Stimulated activated naive CD8-positive, alpha-beta T cell treated with anti-CD3 and anti-CD28 coated beads, Interleukin-15, amount 100 ng/mL, for 72 hours (primary cell): ENCODE measurements around the gene PRAMEF13.
"Not testable (repeated sequence)": the region's sequence is repeated elsewhere in the genome, so short reads cannot be mapped to it uniquely, and the experiment has no call there.

Experiments used
- ATAC-seq: fragments of 150-1000 bp; cut with Tn5 transposase; 2 replicates; pipeline ENCODE4 v1.10.0; 2021; ENCODE audit warnings: mild to moderate bottlenecking, moderate library complexity
- DNase-seq, 2 donors: peaks; one replicate each; pipeline ENCODE4 v3.0.0; 2021 to 2022
- H3K27ac Mint-ChIP-seq, 2 donors: one replicate each; pipeline ENCODE4 v1.8.0; 2022; ENCODE audit warnings: mild to moderate bottlenecking in 2 of 2, mixed read lengths in 2 of 2, moderate library complexity in 2 of 2
- H3K27me3 Mint-ChIP-seq: one replicate; pipeline ENCODE4 v1.8.0; 2022; ENCODE audit warnings: mixed read lengths
- H3K4me1 Mint-ChIP-seq: one replicate; pipeline ENCODE4 v1.8.0; 2022; ENCODE audit warnings: mild to moderate bottlenecking, mixed read lengths
- H3K4me3 Mint-ChIP-seq, 2 donors: one replicate each; pipeline ENCODE4 v1.8.0; 2022; ENCODE audit warnings: mild to moderate bottlenecking in 2 of 2, mixed read lengths in 2 of 2, moderate library complexity in 1 of 2
- H3K9me3 Mint-ChIP-seq, 2 donors: one replicate each; pipeline ENCODE4 v1.8.0; 2022; ENCODE audit warnings: mixed read lengths in 2 of 2

Gene PRAMEF13, protein sequence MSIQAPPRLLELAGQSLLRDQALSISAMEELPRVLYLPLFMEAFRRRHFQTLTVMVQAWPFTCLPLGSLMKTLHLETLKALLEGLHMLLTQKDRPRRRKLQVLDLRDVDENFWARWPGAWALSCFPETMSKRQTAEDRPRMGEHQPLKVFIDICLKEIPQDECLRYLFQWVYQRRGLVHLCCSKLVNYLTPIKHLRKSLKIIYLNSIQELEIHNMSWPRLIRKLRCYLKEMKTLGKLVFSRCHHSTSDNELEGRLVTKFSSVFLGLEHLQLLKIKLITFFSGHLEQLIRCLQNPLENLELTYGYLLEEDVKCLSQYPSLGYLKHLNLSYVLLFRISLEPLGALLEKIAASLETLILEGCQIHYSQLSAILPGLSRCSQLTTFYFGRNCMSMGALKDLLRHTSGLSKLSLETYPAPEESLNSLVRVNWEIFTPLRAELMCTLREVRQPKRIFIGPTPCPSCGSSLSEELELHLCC

DNA sequence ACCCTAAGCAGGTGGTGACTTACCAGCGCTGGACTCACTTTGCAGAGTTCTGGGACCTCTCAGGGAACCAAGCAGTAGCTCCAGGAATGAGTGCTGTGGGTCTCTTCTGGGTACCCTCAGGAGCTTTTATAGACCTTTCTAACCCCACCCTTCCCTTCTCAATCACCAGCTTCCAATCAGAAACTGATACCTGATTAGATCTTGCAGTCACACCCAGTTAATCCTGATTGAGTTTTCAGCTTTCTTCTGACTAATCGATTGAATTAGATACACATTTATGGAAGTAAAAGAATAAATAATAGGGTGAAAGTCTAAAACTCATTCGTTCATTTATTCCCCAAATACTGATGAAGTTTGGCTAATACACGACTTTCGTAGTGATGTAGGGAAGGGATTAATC, at the start of gene PRAMEF13:
Gene PRAMEF13 (minus strand): TSS at position 101 of the 400 bp plus-strand sequence. CDS start 1,820 bp downstream, outside the sequence.
- not testable (repeated sequence) for ATAC-seq, H3K4me3 Mint-ChIP-seq, H3K9me3 Mint-ChIP-seq, H3K27ac Mint-ChIP-seq, H3K27me3 Mint-ChIP-seq, DNase-seq, H3K4me1 Mint-ChIP-seq

- not testable (repeated sequence) for H3K4me3 Mint-ChIP-seq, H3K4me1 Mint-ChIP-seq, ATAC-seq, DNase-seq, H3K9me3 Mint-ChIP-seq, H3K27me3 Mint-ChIP-seq, H3K27ac Mint-ChIP-seq
These were observed 45.9 kb upstream of the PRAMEF13 start for GRCh38 chr1:13247122-13247521.

DNA sequence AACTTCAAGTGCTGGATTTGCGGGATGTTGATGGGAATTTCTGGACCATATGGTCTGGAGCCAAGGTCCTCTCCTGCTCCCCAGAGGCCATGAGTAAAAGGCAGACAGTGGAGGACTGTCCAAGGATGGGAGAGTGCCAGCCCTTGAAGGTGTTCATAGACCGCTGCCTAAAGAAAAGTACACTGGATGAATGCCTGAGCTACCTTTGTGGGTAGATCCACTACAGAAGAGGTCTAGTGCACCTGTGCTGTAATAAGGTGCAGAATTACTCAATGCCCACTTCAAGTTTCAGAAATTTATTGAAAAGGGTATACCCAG, 45.3 kb upstream of the PRAMEF13 start:
- not testable (repeated sequence) for H3K9me3 Mint-ChIP-seq, H3K4me1 Mint-ChIP-seq, H3K27me3 Mint-ChIP-seq, H3K4me3 Mint-ChIP-seq, H3K27ac Mint-ChIP-seq, DNase-seq, ATAC-seq

GRCh38 chr1:13245841-13246553, 44.8 kb upstream of the PRAMEF13 start:
- H3K4me1 Mint-ChIP-seq, H3K27me3 Mint-ChIP-seq, H3K9me3 Mint-ChIP-seq, H3K4me3 Mint-ChIP-seq, ATAC-seq, DNase-seq, H3K27ac Mint-ChIP-seq: not testable (repeated sequence)

- not testable (repeated sequence) for H3K4me3 Mint-ChIP-seq, H3K4me1 Mint-ChIP-seq, H3K9me3 Mint-ChIP-seq, DNase-seq, H3K27me3 Mint-ChIP-seq, ATAC-seq
- peak overlapping the region in 1 of 2 donors; percentile 31 for H3K27ac Mint-ChIP-seq
These were observed 42.5 kb upstream of the PRAMEF13 start for GRCh38 chr1:13243536-13244263.

GRCh38 chr1:13239633-13240032, 38.4 kb upstream of the PRAMEF13 start:
- not testable (repeated sequence) for H3K27ac Mint-ChIP-seq, DNase-seq, H3K4me1 Mint-ChIP-seq, H3K27me3 Mint-ChIP-seq, H3K9me3 Mint-ChIP-seq, H3K4me3 Mint-ChIP-seq, ATAC-seq

- ATAC-seq, H3K4me3 Mint-ChIP-seq, H3K27me3 Mint-ChIP-seq, H3K27ac Mint-ChIP-seq, H3K9me3 Mint-ChIP-seq, DNase-seq, H3K4me1 Mint-ChIP-seq: not testable (repeated sequence)
These were observed 36.4 kb upstream of the PRAMEF13 start for GRCh38 chr1:13237572-13237971.

GRCh38 chr1:13234057-13234456, 32.8 kb upstream of the PRAMEF13 start:
- not testable (repeated sequence) for H3K9me3 Mint-ChIP-seq, H3K27me3 Mint-ChIP-seq, H3K4me1 Mint-ChIP-seq, ATAC-seq, DNase-seq, H3K4me3 Mint-ChIP-seq
- H3K27ac Mint-ChIP-seq, result peak overlapping the region in 1 of 2 donors; percentile 19

DNA sequence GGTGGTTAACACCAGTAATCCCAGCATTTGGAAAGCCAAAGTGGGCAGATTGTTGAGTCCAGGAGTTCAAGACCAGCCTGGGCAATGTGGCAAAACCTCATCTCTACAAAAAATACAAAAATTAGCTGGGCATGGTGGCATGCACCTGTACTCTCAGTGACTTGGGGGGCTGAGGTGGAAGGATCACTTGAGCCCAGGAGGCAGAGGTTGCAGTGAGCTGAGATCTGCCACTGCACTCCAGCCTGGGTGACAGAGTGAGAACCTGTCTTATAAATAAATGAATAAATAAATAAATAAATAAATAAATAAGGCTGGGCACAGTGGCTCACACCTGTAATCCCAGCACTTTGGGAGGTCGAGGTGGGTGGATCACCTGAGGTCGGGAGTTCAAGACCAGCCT, 30.8 kb upstream of the PRAMEF13 start:
- H3K4me3 Mint-ChIP-seq, ATAC-seq, H3K27me3 Mint-ChIP-seq, H3K27ac Mint-ChIP-seq, H3K9me3 Mint-ChIP-seq, H3K4me1 Mint-ChIP-seq, DNase-seq: not testable (repeated sequence)

GRCh38 chr1:13231061-13231750, 30.0 kb upstream of the PRAMEF13 start:
- not testable (repeated sequence) for H3K27ac Mint-ChIP-seq, H3K4me3 Mint-ChIP-seq, DNase-seq, ATAC-seq, H3K27me3 Mint-ChIP-seq, H3K4me1 Mint-ChIP-seq, H3K9me3 Mint-ChIP-seq

DNA sequence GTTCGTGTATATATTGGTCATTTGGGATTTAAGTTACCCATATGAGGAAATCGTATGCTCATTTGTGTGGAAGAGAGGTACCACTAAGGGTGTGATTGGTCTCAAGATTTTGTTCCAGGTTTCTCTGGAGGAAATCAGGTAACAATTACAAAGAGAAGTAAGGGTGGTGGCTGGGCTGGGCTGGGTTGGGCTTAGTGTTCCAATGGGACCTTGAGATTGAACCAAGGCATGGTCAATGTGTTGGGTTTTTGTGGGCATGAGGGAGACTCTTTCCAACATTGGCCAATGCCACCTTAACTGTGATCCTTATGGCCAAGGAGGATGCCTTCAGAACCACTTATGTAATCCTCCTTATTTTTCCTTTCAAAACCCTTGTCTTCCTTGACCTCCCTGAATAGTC, 29.4 kb upstream of the PRAMEF13 start:
- not testable (repeated sequence) for H3K27me3 Mint-ChIP-seq, H3K9me3 Mint-ChIP-seq, H3K4me3 Mint-ChIP-seq, H3K4me1 Mint-ChIP-seq, H3K27ac Mint-ChIP-seq, ATAC-seq, DNase-seq

GRCh38 chr1:13230096-13230495, 28.9 kb upstream of the PRAMEF13 start:
- H3K4me1 Mint-ChIP-seq, H3K4me3 Mint-ChIP-seq, H3K27ac Mint-ChIP-seq, ATAC-seq, DNase-seq, H3K27me3 Mint-ChIP-seq, H3K9me3 Mint-ChIP-seq: not testable (repeated sequence)

- ATAC-seq, result no peak
- no peaks in the 10 kb centered on the region for H3K9me3 Mint-ChIP-seq
- no peak overlapping the region for H3K27ac Mint-ChIP-seq
- H3K27me3 Mint-ChIP-seq, result no peaks in the 10 kb centered on the region
- peak in 1 of 2 donors; percentile 23 for DNase-seq
- no peak overlapping the region for H3K4me3 Mint-ChIP-seq
- H3K4me1 Mint-ChIP-seq, result no peaks in the 10 kb centered on the region
These were observed 27.2 kb upstream of the PRAMEF13 start for GRCh38 chr1:13228343-13228781.

DNA sequence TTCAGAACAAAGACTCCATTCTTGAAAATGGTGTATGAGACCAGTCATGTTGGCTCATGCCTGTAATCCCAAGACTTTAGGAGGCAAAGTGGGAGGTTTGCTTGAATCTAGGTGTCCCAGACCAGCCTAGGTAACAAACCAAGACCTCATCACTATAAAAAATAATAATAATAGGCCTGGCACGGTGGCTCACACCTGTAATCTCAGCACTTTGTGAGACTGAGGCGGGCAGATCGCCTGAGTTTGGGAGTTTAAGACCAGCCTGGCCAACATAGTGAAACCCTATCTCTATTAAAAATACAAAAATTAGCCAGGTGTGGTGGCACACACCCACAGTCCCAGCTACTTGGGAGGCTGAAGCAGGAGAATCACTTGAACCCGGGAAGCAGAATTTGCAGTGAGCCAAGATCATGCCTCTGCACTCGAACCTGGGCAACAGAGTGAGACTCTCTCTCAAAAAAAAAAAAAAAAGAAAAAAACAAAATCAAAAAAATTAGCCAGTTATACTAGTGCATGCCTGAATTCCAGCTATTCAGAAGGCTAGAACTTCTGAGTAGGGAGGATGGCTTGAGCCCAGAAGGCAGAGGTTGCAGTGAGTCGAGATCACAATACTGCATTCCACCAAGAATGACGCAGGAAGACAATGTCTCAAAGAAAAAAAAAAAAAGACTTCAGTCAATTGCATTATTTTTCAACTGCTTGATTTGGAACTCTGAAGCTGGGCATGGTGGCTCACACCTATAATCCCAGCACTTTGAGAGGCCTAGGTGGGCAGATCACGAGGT, 26.3 kb upstream of the PRAMEF13 start:
- H3K27me3 Mint-ChIP-seq, H3K4me1 Mint-ChIP-seq, H3K9me3 Mint-ChIP-seq, ATAC-seq, DNase-seq, H3K4me3 Mint-ChIP-seq: not testable (repeated sequence)
- H3K27ac Mint-ChIP-seq, result peak overlapping the region in 1 of 2 donors; percentile 6
